H54 (cell line): ENCODE measurements around the gene GATD1.

Experiments used
- DNase-seq: peaks from one replicate; pipeline ENCODE4 v3.0.0; 2011; ENCODE audit warnings: low spot score, mixed read lengths; ENCODE audit not compliant: insufficient read length
- FAIRE-seq: peaks from 3 replicates; lab custom pipeline; 2011; peaks lifted over from hg19 to GRCh38; lab: Jason Lieb, UNC
- POLR2A ChIP-seq: IDR thresholded peaks from 2 replicates; pipeline ENCODE4 v1.6.1; 2011; ENCODE audit warnings: low read depth, mild to moderate bottlenecking, low read length

Gene GATD1

DNA sequence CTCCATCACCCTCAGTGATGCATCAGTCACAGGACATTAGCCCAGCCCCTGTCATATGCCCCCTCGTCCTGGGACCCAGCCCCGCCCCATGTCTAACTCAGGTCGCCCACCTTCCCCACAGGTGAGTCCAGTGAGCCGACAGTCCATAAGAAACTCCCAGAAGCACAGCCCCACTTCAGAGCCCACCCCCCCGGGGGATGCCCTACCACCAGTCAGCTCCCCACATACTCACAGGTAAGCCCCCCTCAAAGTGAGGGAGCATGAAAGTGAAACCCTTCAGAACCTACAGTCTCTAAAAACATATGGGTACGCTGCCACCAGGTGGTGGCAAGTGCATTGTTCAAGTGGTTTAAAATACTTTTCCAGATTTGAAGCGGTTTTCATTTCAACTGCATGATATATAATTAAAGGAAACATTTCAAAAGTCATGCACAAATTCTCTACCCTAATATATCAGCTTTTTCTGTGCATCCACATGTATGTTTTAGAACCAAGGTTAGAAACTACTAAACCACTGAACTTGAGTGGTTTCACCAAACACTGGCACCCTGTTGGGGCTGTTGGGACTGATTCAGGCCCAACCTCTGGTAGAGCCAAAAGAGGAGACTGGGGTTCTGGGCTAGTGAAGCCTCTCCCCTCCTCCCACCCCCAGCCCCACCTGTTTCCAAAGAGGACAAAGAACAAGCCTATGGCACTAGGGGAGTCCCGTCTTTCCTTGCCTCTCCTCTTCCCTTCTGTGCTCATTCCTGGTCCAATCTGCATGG, 54.0 kb downstream of the GATD1 start:
- no peak for TF ChIP-seq POLR2A
- FAIRE-seq, result no peak
- no peak for DNase-seq

DNA sequence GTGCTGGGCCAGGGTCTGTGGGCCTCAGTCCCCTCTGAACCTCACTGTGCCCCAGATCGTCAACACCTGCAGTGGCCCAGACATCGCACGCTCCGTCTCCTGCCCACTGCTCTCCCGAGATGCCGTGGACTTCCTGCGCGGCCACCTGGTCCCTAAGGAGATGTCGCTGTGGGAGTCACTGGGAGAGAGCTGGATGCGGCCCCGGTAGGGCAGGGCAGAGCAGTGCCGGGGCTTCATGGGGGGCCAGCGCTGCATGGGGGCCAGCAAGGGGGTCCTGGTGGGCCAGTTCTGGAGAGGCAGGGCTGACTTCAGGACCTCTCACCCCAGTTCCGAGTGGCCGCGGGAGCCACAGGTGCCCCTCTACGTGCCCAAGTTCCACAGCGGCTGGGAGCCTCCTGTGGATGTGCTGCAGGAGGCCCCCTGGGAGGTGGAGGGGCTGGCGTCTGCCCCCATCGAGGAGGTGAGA, 54.9 kb downstream of the GATD1 start:
- no peak for FAIRE-seq
- no peak for TF ChIP-seq POLR2A
- no peak for DNase-seq

DNA sequence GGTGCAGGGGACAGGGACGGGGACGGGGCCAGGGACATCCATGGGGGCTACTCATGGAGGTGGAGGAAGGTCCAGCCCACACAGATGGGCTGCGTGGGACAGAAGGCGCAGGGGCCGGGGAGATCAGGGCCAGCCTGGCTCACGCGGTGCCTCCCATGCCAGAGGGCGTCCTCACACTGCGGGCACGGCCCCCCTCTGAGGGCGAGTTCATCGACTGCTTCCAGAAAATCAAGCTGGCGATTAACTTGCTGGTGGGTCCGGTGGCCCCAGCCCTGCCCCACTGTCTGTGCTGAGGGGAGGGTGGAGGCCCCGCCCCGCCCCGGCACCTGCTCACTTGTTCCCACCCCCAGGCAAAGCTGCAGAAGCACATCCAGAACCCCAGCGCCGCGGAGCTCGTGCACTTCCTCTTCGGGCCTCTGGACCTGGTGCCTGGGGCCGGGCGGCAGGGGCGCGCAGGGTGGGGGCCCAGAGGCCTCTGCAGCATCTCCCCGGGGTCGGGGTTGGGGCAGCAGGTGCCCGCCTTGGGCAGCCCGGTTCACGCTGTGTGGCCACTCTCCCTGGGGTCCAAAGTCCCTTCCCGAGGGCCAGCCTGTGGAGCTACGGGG, 55.4 kb downstream of the GATD1 start:
- no peak for TF ChIP-seq POLR2A
- FAIRE-seq, result no peak
- no peak for DNase-seq

DNA sequence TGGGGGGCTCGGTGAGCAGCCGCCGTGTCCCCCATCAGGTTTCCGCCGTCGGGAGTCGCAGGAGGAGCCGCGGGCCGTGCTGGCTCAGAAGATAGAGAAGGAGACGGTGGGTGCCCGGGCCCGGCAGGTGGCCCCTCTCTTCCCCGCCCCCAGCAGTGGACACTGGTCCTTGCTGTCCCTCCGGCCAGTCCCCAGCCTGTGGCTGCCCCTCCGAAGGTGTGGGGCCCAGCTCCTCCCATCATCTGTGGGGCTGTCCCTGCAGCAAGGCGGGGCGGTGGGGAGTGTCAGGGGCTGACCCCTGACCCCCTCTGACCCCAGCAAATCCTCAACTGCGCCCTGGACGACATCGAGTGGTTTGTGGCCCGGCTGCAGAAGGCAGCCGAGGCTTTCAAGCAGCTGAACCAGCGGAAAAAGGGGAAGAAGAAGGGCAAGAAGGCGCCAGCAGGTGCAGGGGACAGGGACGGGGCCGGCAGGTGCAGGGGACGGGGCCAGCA, 56.0 kb downstream of the GATD1 start:
- FAIRE-seq, result no peak
- no peak for TF ChIP-seq POLR2A
- DNase-seq, result no peak

DNA sequence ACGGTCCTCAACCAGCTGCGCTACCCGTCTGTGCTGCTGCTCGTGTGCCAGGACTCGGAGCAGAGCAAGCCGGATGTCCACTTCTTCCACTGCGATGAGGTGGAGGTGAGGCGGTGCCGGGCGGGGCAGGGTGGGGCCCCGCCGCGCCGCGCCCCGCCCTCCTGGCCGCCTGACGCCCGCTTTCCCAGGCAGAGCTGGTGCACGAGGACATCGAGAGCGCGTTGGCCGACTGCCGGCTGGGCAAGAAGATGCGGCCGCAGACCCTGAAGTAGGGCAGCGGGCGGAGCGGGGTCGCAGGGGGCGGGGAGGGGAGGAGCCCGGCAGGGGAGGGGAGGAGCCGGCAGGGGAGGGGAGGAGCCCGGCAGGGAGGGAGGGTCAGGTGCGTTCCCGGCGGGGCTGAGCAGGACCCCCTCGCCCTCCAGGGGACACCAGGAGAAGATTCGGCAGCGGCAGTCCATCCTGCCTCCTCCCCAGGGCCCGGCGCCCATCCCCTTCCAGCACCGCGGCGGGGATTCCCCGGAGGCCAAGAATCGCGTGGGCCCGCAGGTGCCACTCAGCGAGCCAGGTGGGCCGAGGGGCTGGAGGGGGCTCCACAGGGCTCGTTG, 56.5 kb downstream of the GATD1 start:
- no peak for FAIRE-seq
- no peak for DNase-seq
- no peak for TF ChIP-seq POLR2A

DNA sequence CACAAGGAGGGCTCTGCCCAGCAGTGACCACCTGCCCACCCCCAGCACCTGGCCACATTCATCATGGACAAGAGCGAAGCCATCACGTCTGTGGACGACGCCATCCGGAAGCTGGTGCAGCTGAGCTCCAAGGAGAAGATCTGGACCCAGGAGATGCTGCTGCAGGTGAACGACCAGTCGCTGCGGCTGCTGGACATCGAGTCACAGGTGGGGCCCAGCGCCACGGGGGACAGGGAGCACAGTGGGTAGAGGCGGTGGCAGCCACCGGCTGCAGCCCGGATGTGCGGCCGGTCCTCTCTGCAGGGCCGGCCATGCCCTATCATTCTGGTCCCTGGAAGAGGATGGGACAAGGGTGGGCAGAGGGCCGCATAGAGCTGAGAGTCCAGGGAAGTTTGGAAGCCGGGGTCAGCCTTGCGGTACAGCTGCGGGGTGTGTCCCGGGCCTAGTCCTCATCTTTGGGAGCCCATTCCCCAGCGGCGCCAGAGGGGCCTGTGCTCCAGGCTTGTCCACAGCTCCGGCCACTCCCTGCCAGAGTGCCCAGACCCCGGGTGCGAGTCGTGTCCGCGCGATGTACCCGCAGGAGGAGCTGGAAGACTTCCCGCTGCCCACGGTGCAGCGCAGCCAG, 57.2 kb downstream of the GATD1 start:
- no peak for FAIRE-seq
- no peak for DNase-seq
- no peak for TF ChIP-seq POLR2A

DNA sequence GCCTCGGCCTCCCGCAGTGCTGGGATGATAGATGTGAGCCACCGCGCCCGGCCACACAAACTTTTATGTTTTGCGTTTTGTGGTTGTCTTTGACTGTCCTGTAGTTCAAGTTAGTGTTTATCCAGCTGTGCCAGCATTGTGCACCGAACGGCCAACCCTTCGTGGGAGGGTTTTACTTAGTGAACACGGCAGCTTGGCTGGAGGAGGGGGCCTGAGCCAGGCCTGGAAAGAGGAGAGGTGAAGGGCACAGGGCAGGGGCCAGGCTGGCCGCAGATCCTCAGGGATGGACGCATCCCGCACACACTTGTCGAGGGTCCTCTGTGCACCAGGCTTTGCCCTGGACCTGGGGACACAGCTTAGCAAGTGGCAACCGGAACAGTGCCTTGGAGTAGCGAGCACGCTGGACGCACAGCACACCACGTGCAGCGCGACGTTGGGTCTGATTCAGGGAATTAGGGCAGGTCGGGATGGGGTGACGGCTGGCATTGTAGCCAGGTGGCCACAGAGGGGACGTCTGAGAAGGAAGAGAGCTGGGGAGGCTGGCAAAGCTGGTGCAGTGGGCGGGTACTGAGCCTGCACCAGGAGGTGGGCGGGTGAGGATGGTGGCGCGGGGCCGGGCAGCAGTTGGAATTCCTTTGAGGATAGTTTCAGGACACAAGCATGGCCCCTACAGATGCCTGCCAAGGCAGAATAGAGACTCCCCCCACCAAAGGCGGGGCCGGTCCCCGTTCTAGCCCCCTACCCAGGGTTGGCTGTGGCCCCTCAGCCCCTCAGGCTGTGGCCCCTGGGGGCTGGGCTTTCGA, 57.9 kb downstream of the GATD1 start:
- DNase-seq (no peak), FAIRE-seq (no peak)
- TF ChIP-seq POLR2A, result no peak
